Kidney epithelial cell (primary cell): ENCODE results near the gene AMHR2. TPM values are rescaled to one million over a fixed set of nuclear protein-coding genes. Genes with fewer than 3 reads are reported as not detected.
"Not testable (repeated sequence)": the region's sequence is repeated elsewhere in the genome, so short reads cannot be mapped to it uniquely, and the experiment has no call there.

Experiments
- DNase-seq: peaks from one replicate; pipeline ENCODE4 v3.0.0-alpha.2; 2010; ENCODE audit warnings: low read depth
- H3K27me3 ChIP-seq: 2 replicates; pipeline ENCODE4 v1.6.0; 2011; ENCODE audit warnings: low read length; ENCODE audit not compliant: control insufficient read depth, insufficient read depth
- H3K36me3 ChIP-seq: 2 replicates; pipeline ENCODE4 v1.5.1; 2011; ENCODE audit warnings: low read length; ENCODE audit not compliant: control insufficient read depth, insufficient read depth
- H3K4me3 ChIP-seq: 2 replicates; pipeline ENCODE4 v1.5.1; 2011; ENCODE audit warnings: low read depth, mild to moderate bottlenecking, control low read depth, low read length
- CTCF ChIP-seq: IDR thresholded peaks from 2 replicates; pipeline ENCODE4 v1.5.1; 2011; ENCODE audit warnings: mild to moderate bottlenecking, moderate library complexity, low read length, control low read depth, inconsistent platforms; ENCODE audit not compliant: insufficient read depth, poor library complexity, severe bottlenecking
- total RNA-seq: library from RNA; depleted of rRNA; stranded (reverse); fragments of >200 nt; gene quantifications from 2 replicates; pipeline ENCODE4 v1.2.3, GENCODE V29; 2015

The AMHR2 gene
- total RNA-seq, 1 donor from 2014 or later = not detected

- no peak for TF ChIP-seq CTCF
- DNase-seq = no peak
- Histone ChIP-seq H3K27me3 (no peaks in the 10 kb centered on the region), H3K36me3 (peaks cover 3% of the 10 kb centered on the region), H3K4me3 (peak within 1 kb of the TSS; percentile 60)
Observed at GRCh38 chr12:53380104-53380793, 43.4 kb upstream of the AMHR2 start, which contains the start of gene SP1. Gene SP1 (plus strand): TSS chr12:53380176. CDS start chr12:53380292, 116 bp downstream.

GRCh38 chr12:53380794-53381730 lies 42.6 kb upstream of the AMHR2 start:
- no peaks in the 10 kb centered on the region for H3K27me3 ChIP-seq
- no peak for DNase-seq
- no peak for TF ChIP-seq CTCF

GRCh38 chr12:53381731-53382630 lies 41.7 kb upstream of the AMHR2 start:
- peaks cover 3% of the 10 kb centered on the region for H3K36me3 ChIP-seq
- peak; percentile 84 for DNase-seq
- TF ChIP-seq CTCF = peak; percentile 48
- H3K4me3 ChIP-seq = peak overlapping the region; percentile 60
- no peaks in the 10 kb centered on the region for H3K27me3 ChIP-seq

More at GRCh38 chr12:53380794-53381730, 42.6 kb upstream of the AMHR2 start:
- Histone ChIP-seq H3K36me3 (peaks cover 3% of the 10 kb centered on the region), H3K4me3 (peak overlapping the region; percentile 60)

- H3K27me3 ChIP-seq = no peaks in the 10 kb centered on the region
- no peak for DNase-seq
- peaks cover 3% of the 10 kb centered on the region for H3K36me3 ChIP-seq
- no peak for TF ChIP-seq CTCF
- peak overlapping the region; percentile 3 for H3K4me3 ChIP-seq
Observed at GRCh38 chr12:53383258-53383657, 40.4 kb upstream of the AMHR2 start.

- DNase-seq, H3K4me3 ChIP-seq, H3K36me3 ChIP-seq, H3K27me3 ChIP-seq: not testable (repeated sequence)
Observed at GRCh38 chr12:53386381-53386780, 37.3 kb upstream of the AMHR2 start.
